SKM-1 treated with dmso at 0.1 percent for 144 hours (cell line): Measurements from ENCODE around the gene AGPAT3.
A peak's percentile ranks its signal among the peaks of the same experiment; 100 is the strongest.

Experiments used
- DNase-seq: peaks from one replicate; lab custom pipeline; 2025; ENCODE audit not compliant: unreplicated experiment; lab: John Stamatoyannopoulos, UW

Gene AGPAT3

GRCh38 chr21:43935711-43936110 is 70.7 kb downstream of the AGPAT3 start:
- DNase-seq = no peak

DNA sequence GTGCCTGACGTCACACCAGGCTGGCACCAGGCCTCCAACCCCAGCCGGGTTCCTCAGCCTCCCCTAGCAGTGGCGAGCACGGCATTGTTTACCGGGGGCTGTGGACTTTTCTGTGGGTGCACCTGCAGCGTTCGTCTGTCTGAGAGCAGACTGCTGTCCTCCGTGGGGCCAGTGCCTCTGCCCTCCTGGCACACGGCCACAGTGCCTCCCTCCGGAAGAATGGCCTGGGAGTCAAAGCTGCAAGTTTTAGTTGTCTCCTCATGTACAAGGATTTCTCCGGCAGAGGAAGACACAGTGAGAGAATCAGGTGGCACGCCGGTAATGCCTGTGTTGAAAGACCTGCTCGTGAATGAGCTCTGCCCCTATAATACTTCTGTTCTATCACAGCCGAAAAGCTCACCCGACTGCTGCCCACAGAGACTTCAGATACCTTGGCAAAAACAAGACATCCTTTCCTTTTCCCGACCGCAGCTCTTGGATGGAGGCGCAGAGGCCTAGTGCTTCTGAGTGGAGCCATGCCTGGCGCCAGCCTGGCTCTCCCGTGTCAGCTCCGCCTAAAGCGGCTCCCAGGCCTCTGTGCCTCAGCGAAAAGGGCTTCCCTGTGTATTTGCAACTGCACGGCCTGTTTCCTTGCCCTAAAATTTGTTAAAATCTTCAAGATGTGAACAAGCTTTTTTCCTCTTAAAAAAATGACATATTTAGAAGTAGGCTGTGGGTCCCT is 71.4 kb downstream of the AGPAT3 start:
- no peak for DNase-seq

DNA sequence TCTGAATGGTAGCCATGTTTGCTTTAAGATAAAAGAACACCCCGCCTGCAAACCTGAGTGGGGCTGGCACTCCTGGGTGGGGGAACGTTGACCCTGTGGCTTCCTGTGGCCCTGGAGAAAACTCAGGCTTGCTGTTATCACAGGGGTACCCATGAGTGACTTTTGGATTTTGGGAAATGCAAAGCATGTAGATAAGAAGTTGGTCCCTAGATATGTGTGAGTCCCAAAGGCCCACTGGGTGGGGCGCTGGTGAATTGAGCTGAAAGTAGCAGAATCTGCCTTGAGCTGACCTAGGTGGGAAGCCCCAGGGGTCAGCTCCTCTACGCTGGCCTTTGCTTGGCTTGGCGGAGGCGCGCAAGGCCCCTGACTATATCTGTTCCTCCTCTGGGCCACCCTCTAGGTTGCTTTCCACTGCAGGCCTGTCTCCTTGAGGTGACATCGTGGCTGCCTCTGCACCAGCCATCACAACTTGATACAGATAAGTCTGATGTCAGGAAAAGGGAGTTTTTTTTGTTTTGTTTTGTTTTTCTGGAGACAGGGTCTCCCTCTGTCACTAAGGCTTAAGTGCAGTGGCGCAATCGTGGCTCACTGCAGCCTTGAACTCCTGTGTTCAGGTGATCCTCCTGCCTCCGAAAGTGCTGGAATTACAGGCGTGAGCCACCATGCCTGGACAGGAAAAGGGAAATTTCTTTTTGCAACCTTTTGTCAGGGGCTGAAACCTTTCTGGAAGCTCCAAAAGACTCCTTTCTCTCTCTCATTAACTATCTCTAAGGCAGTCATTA is 72.2 kb downstream of the AGPAT3 start:
- DNase-seq = no peak

GRCh38 chr21:43937891-43938309 is 72.9 kb downstream of the AGPAT3 start:
- no peak for DNase-seq

DNA sequence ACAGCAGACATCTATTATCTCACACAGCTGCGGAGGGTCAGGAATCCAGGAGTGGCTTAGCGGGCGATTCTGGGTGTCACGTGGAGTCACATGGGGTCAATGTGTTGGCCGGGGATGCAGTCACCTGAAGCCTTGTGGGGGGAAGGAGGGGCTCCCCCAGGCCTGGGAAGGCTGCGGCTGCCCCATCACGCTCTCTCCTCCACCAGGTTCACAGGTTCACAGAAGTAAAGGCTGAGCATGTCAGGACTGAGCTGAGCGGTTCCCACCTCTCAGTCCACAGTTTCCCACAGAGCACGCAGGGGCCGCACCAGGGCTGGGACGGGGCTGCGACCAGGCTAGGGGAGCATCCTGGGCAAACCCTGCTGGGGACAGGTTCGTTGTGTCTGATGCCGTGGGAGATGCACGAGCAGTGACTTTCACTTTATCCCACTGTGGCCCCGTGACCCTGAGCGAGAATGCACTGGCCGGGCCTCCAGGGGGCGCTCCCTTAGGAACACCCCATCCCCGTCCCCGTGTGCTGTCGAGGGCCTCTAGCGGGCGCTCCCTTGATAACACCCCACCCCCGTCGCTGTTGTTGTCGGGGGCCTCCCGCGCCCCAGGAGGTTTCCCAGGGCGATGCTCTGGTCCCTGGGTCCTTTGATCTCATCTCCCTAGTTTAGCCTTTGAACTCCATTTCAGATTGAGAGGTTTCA is 73.9 kb downstream of the AGPAT3 start:
- peak; percentile 87 for DNase-seq

- DNase-seq = no peak
Measured at GRCh38 chr21:43939443-43940328, 74.7 kb downstream of the AGPAT3 start.

DNA sequence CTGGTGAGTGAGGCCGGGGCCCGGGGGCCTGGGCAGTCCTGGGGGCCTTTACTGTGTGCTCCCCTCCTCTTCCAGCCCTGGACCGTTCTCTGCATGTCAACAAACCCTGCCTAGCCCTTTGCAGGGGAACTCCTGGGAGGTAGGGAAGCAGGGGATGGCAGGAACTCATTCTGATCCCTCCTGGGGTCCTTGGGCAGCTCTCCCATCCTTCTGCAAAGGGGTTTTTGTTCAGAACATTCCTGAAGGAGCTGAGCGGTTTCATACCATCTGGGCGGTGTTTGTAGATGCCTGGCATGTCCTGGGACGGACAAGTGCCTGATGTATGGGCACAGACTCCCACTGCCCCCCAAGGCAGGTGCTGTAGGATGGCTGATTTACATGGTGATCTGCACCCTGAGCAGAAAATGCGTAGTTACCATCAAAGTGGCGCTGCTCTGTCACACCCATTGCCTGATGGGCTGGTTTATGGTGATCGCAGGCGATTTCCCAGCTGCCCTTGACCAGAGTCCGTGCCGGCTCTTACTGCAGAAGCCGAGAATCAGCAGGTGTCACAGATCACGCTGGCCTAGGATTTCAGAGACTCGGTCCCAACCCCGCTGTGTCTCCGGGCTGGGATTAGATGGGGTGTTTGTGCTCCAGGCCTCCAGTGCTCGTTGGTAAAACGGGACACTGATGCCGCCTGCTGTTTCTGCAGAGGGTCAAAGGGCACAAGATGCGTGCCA is 75.5 kb downstream of the AGPAT3 start:
- no peak for DNase-seq

- no peak for DNase-seq
Measured at GRCh38 chr21:43942201-43942600, 77.2 kb downstream of the AGPAT3 start.

DNA sequence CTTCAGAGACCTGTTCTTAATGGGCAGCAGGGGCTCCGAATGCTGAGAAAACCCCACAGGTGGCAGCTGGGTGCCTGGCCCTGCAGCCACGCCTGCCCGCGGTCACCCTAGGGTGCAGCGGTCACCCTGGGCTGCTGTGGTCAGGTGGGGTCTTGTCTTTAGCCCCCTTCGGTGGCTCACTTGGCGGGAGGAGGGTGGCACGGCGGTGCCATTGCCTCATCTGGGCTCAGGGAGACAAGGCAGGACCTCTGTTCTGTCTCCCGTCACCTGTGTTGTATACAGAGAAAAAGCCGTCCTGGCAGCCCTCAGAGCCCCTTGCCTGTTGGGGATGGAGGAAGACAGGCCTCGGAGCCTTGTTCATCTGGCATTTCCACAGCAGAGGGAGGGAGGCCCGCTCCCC is 77.6 kb downstream of the AGPAT3 start:
- DNase-seq = no peak

GRCh38 chr21:43943512-43944077 is 78.6 kb downstream of the AGPAT3 start:
- no peak for DNase-seq

- DNase-seq = no peak
Measured at GRCh38 chr21:43944078-43944633, 79.1 kb downstream of the AGPAT3 start.

DNA sequence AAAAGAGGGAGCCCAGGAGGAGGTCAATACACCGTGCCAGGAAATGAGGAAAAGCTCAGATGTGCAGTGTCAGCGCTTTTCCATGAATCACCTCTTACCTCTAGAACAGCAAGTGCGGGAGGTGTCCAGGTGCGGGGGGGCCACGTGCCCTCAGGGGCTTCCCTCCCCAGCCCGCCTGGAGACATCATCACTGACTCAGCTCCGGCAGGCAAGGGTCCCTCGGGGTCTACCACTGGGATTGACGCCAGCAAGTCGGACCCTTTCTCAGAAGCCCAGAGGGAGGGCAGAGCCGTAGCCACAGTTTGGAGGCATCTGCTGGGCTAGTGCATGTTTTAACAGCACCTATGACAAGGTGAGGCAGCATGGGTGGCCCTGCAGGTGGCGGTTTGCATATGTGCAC is 79.7 kb downstream of the AGPAT3 start:
- DNase-seq = no peak

DNA sequence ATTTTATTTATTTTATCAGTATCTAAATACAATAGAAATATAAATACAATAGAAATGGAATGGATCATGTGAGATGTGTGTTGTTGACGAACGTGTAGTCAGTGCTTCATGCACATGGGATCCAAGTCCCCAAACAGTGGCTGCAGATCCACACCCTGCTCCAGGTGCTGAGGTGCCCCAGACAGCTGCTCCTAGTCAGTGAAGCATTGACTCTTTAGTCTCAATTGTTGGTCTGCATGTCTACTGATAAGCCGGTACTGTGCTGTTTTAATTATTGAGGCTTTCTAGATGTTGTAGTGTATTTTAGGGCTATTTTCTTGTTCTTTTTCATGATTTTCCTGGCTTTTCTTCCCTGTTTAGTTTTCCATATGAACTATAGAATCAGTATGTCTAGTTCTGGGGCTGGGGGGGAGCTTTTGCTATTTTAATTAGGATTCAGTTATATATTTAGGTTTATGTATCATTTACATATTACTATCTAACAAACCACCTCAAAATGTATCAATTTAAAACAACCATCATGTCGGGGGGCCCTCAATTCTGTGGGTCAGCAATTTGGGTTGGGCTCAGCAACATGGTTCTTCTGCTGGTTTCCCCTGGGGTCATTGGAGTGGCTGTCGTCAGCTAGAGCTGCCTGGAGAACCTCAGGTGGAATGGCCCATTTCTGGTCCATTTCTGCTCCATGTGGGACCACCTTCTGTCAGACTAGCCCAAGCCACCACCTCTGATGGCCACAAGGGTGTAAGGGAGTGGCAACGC is 83.9 kb downstream of the AGPAT3 start:
- no peak for DNase-seq

- DNase-seq = no peak
Measured at GRCh38 chr21:43949499-43950208, 84.6 kb downstream of the AGPAT3 start.

GRCh38 chr21:43950481-43950880 is 85.5 kb downstream of the AGPAT3 start:
- no peak for DNase-seq

DNA sequence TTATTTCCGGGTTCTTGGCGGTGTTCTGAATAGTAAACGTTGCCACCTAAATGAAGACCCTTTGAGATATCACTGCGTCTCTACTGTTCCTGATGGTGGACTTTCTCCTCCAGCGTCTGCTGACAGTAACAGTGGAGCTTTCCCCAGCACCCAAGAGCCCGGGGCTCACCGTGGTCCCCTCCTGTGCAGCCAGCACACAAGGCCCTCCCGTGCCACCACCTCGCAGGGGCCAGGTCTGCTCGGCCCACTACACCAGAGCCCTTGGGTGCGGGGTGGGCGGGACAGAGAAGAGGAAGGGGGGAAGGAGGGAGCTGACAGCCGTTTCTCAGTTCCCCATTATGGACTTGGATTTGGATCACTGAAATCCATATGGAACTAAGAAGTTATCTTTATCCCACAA is 85.9 kb downstream of the AGPAT3 start:
- DNase-seq = no peak

DNA sequence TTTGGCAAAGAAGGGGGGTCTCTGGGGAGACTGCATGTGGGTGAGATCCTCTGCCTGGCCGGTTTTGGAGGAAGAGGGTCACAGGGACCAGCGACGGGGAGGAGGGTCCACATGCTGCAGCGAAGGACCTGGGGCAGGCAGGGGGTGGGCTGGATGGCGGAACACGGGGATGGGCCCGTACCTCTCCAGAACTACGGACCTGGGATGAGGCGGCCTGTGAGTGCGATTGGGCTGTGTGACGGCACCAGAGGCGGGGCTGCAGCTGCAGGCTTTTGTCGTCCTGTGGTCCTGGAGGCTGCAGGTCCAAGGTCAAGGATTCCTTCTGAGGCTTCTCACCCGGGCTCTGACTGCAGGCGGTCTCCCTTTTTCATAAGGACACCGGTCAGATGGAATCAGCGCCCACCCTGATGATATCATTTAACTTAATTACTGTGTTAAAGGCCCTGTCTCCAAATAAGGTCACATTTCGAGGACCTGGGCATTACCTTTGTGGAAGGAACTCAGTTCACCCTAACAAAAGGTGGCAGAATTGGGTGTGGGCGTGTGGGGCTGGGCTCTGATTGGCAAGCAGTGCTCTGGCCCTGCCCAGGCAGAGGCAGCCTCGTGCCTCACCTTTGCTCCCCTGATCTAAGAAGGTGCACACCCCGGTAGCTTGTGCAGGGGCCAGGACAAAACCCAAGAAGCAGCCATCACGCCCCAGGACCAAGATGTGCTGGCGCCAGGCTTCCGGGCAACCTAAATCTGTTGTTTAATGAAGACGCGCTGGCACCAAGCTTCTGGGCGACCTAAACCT is 87.1 kb downstream of the AGPAT3 start:
- no peak for DNase-seq

- DNase-seq = no peak
Measured at GRCh38 chr21:43953021-43953420, 88.0 kb downstream of the AGPAT3 start.
